Measurements from ENCODE around the gene SAMD11. TPM values are rescaled to one million over a fixed set of nuclear protein-coding genes. Genes with fewer than 3 reads are reported as not detected.
"Not testable (repeated sequence)": the region's sequence is repeated elsewhere in the genome, so short reads cannot be mapped to it uniquely, and the experiment has no call there.

Gene SAMD11
- total RNA-seq, 1 experiment from 2014 or later: 13.5 TPM

DNA sequence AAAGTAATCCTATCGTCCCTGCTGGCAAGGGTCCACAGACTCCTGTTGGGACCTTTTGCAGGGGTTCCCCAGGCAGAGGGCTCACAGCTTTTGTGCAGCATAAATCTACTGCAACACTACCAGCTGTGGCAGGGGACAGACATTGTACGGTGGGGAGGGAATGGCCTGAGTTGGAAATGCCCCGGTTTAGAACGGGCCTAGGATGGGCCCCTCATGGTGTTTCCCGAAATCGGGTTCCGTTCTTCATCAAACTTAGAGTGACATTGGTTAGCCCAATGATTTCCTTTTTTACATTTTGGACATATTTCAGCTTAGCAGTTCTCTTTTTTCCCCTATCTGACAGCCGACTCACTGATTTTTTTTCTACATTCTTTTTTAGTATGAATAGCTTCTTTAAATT is 26.5 kb upstream of the SAMD11 start:
- H3K27ac ChIP-seq (ENCODE audit: insufficient read length, low read depth, low read length): no peak overlapping the region
- Mint-ChIP-seq H3K4me3 (no peak overlapping the region), H3K9me3 (peaks cover 3% of the 10 kb centered on the region in 2 experiments; a peak in 2 of 5 replicates), H3K36me3 (ENCODE audit: insufficient read depth in 1 of 3, low read depth in 3 of 3) (no peaks in the 10 kb centered on the region), H3K27ac (no peak overlapping the region), H3K27me3 (ENCODE audit: low read depth) (peaks cover 92% of the 10 kb centered on the region), H3K4me1 (peaks cover 2 to 6% of the 10 kb centered on the region in 2 experiments; a peak in 1 of 4 replicates)
- no peak overlapping the region for H3K56ac ChIP-seq (ENCODE audit: insufficient read length, low read depth, low read length)
- no peak overlapping the region for H3K9ac ChIP-seq (ENCODE audit: extremely low read depth, insufficient read length, low read length)
- no peak overlapping the region for H4K8ac ChIP-seq (replicated peaks; ENCODE audit: insufficient read length, low read depth, low read length)
- no peaks in the 10 kb centered on the region for H3K9me3 ChIP-seq (ENCODE audit: control insufficient read depth, low read depth, low read length)
- H3K79me1 ChIP-seq (ENCODE audit: insufficient read depth, low read depth, low read length, poor library complexity, severe bottlenecking): no peaks in the 10 kb centered on the region
- WGBS (ENCODE audit: extremely low coverage, insufficient read length, low lambda C conversion rate): no CpG with 5 or more reads among the region's 8 CpGs
- no peak overlapping the region for H2BK5ac ChIP-seq (ENCODE audit: insufficient read length, low read length)
- H2AFZ ChIP-seq (ENCODE audit: low read length): no peak overlapping the region
- no peak for DNase-seq
- H3K4ac ChIP-seq (ENCODE audit: low read depth, low read length): no peak overlapping the region
- no peak overlapping the region for H3T11ph ChIP-seq (ENCODE audit: low read length)
- no peak overlapping the region for H4K5ac ChIP-seq (ENCODE audit: insufficient read length, low read depth, low read length)
- no peak overlapping the region for H2AK5ac ChIP-seq (ENCODE audit: insufficient read length, low read length)
- H2BK20ac ChIP-seq (ENCODE audit: low read depth, low read length, poor library complexity, severe bottlenecking): no peak overlapping the region
- no peak overlapping the region for H4K91ac ChIP-seq (ENCODE audit: insufficient read length, low read depth, low read length)
- H3K23ac ChIP-seq (ENCODE audit: insufficient read length, low read depth, low read length): no peak overlapping the region
- H3K79me2 ChIP-seq (ENCODE audit: insufficient read depth, low read length): no peaks in the 10 kb centered on the region
- H3K4me1 ChIP-seq (ENCODE audit: insufficient read depth, low read length): no peaks in the 10 kb centered on the region
- H2BK12ac ChIP-seq (ENCODE audit: insufficient read length, low read depth, low read length): no peak overlapping the region
- no peaks in the 10 kb centered on the region for H4K20me1 ChIP-seq (ENCODE audit: control insufficient read depth, insufficient read depth, insufficient read length)
- H3K18ac ChIP-seq (ENCODE audit: insufficient read length, low read depth, low read length): no peak overlapping the region
- no peaks in the 10 kb centered on the region for H3K27me3 ChIP-seq (ENCODE audit: insufficient read depth, low read length)
- no peak overlapping the region for H2BK120ac ChIP-seq (ENCODE audit: low read depth, low read length, poor library complexity, severe bottlenecking)
- no peak overlapping the region for H2BK15ac ChIP-seq (ENCODE audit: low read depth, low read length)
- no peak overlapping the region for H3K14ac ChIP-seq (ENCODE audit: insufficient read depth, low read length)
- H3K4me2 ChIP-seq (ENCODE audit: insufficient read depth, insufficient read length, low read length): no peak overlapping the region
- H3K23me2 ChIP-seq (ENCODE audit: insufficient read length, low read depth, low read length, poor library complexity, severe bottlenecking): no peaks in the 10 kb centered on the region
- TF ChIP-seq, protein P1, sequence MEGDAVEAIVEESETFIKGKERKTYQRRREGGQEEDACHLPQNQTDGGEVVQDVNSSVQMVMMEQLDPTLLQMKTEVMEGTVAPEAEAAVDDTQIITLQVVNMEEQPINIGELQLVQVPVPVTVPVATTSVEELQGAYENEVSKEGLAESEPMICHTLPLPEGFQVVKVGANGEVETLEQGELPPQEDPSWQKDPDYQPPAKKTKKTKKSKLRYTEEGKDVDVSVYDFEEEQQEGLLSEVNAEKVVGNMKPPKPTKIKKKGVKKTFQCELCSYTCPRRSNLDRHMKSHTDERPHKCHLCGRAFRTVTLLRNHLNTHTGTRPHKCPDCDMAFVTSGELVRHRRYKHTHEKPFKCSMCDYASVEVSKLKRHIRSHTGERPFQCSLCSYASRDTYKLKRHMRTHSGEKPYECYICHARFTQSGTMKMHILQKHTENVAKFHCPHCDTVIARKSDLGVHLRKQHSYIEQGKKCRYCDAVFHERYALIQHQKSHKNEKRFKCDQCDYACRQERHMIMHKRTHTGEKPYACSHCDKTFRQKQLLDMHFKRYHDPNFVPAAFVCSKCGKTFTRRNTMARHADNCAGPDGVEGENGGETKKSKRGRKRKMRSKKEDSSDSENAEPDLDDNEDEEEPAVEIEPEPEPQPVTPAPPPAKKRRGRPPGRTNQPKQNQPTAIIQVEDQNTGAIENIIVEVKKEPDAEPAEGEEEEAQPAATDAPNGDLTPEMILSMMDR (conservative IDR thresholded peaks at IDR 0.05): no peak

DNA sequence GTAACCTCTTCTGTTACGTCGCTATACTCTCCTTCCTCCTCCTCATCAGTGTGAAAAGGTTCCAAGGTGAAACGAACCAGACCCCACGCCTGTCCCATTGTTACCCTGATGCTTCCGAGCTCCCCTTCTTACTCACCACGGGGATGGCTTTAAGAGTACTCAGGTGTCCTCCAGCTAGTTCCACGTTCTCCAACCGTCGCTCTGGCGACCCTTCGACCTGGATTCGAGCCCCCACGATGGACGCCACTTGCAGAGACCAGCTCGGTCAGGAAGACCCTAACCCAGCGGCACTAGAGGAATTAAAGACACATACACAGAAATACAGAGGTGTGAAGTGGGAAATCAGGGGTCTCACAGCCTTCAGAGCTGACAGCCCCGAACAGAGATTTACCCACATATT is 25.8 kb upstream of the SAMD11 start:
- H3K79me2 ChIP-seq (ENCODE audit: insufficient read depth, low read length); H3K23ac ChIP-seq (ENCODE audit: insufficient read length, low read depth, low read length); H3K4me3 Mint-ChIP-seq; H2BK5ac ChIP-seq (ENCODE audit: insufficient read length, low read length); H4K5ac ChIP-seq (ENCODE audit: insufficient read length, low read depth, low read length); H2BK15ac ChIP-seq (ENCODE audit: low read depth, low read length); H4K8ac ChIP-seq (replicated peaks; ENCODE audit: insufficient read length, low read depth, low read length); H3K4me1 ChIP-seq (ENCODE audit: insufficient read depth, low read length); H3K14ac ChIP-seq (ENCODE audit: insufficient read depth, low read length); H3K18ac ChIP-seq (ENCODE audit: insufficient read length, low read depth, low read length); H2AK5ac ChIP-seq (ENCODE audit: insufficient read length, low read length); H3K9me3 Mint-ChIP-seq; H3K27ac Mint-ChIP-seq; H2AFZ ChIP-seq (ENCODE audit: low read length); H2BK20ac ChIP-seq (ENCODE audit: low read depth, low read length, poor library complexity, severe bottlenecking); H3K27ac ChIP-seq (ENCODE audit: insufficient read length, low read depth, low read length); H4K91ac ChIP-seq (ENCODE audit: insufficient read length, low read depth, low read length); H3K56ac ChIP-seq (ENCODE audit: insufficient read length, low read depth, low read length); H3K9ac ChIP-seq (ENCODE audit: extremely low read depth, insufficient read length, low read length); H3K4ac ChIP-seq (ENCODE audit: low read depth, low read length); H3K4me2 ChIP-seq (ENCODE audit: insufficient read depth, insufficient read length, low read length); H2BK12ac ChIP-seq (ENCODE audit: insufficient read length, low read depth, low read length); H3K4me1 Mint-ChIP-seq; H3K23me2 ChIP-seq (ENCODE audit: insufficient read length, low read depth, low read length, poor library complexity, severe bottlenecking); H3T11ph ChIP-seq (ENCODE audit: low read length); H3K36me3 Mint-ChIP-seq (ENCODE audit: insufficient read depth in 1 of 3, low read depth in 3 of 3); H4K20me1 ChIP-seq (ENCODE audit: control insufficient read depth, insufficient read depth, insufficient read length); H3K27me3 ChIP-seq (ENCODE audit: insufficient read depth, low read length); DNase-seq; H2BK120ac ChIP-seq (ENCODE audit: low read depth, low read length, poor library complexity, severe bottlenecking); H3K9me3 ChIP-seq (ENCODE audit: control insufficient read depth, low read depth, low read length); H3K79me1 ChIP-seq (ENCODE audit: insufficient read depth, low read depth, low read length, poor library complexity, severe bottlenecking): not testable (repeated sequence)
- peaks cover 96% of the 10 kb centered on the region for H3K27me3 Mint-ChIP-seq (ENCODE audit: low read depth)
- WGBS (ENCODE audit: extremely low coverage, insufficient read length, low lambda C conversion rate): no CpG with 5 or more reads among the region's 17 CpGs

All from H9 (cell line).